Esophagus squamous epithelium (tissue), 4 donors: ENCODE data around the gene ELMO1.

Source experiments
- POLR2A ChIP-seq, 4 donors: fragments of 450-650 bp; IDR thresholded peaks; one replicate each; pipeline ENCODE4 v1.6.1; 2017; ENCODE audit warnings: antibody characterized with exemption in 4 of 4, mild to moderate bottlenecking in 4 of 4, moderate library complexity in 3 of 4
- TF ChIP-seq, protein P1 (sequence below), 6 experiments: fragments of 450-650 bp in 4 of 6; fragments of 200-600 bp in 2 of 6; sonication (generic) in 2 of 6; IDR thresholded peaks; one replicate each; pipeline ENCODE4 v1.5.1; 2016 to 2019; ENCODE audit warnings: antibody characterized with exemption in 6 of 6, mild to moderate bottlenecking in 4 of 6, moderate library complexity in 4 of 6

DNA sequence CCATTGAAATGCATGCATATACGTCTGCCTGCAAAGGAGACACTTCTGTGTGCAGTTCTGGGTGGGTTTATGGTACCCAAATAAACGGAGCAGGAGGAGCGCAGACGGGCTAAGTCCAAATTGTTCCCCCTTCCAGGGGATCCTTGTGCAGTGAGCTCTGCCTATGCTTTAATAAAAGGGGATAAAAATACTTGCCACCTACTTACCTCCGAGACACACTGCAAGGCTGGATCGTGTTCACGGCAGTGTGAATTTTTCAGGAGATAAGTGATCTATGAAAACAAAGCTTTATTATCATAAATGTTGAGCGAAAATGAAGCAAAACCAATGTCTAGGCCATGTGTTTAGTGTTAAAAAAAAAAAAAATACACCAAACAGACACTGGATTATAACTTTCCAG, 415.5 kb downstream of the ELMO1 start:
- TF ChIP-seq POLR2A (IDR thresholded peaks at IDR 0.05): no peak
- TF ChIP-seq, protein P1, sequence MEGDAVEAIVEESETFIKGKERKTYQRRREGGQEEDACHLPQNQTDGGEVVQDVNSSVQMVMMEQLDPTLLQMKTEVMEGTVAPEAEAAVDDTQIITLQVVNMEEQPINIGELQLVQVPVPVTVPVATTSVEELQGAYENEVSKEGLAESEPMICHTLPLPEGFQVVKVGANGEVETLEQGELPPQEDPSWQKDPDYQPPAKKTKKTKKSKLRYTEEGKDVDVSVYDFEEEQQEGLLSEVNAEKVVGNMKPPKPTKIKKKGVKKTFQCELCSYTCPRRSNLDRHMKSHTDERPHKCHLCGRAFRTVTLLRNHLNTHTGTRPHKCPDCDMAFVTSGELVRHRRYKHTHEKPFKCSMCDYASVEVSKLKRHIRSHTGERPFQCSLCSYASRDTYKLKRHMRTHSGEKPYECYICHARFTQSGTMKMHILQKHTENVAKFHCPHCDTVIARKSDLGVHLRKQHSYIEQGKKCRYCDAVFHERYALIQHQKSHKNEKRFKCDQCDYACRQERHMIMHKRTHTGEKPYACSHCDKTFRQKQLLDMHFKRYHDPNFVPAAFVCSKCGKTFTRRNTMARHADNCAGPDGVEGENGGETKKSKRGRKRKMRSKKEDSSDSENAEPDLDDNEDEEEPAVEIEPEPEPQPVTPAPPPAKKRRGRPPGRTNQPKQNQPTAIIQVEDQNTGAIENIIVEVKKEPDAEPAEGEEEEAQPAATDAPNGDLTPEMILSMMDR (IDR thresholded peaks at IDR 0.05): no peak
